ENCODE measurements around the gene PON1. TPM values are rescaled to one million over a fixed set of nuclear protein-coding genes. Genes with fewer than 3 reads are reported as not detected.

Gene PON1
- polyA plus RNA-seq, 1 of the 3 experiments (the other 2 are of a cell fraction) = not detected

DNA sequence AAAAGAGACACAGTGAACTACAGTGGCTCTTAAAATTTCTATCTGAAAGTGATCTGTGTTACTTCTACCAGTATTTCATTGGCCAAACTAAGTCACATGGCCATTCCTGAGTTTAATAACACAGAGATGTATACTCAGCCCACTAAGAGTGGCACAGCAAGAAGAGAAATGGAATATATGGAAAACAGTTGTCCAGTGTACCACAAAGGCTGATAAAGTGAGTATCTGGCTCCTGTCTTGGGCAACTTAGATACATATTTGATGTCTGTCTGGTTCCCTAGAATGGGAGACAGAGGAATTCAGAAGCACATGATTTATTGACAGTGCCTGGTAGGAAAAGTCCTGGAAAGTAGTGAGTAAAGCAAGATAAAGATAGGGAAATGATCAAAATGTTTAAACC is 10.1 kb upstream of the PON1 start:
- H3K9me2 ChIP-seq = no peaks in the 10 kb centered on the region; the same call in 1 of the 2 replicates
- CTCF ChIA-PET = no interaction called here
- H3K36me3 ChIP-seq (replicated peaks in 1 of 2; ENCODE audit: control insufficient read depth in 1 of 2, insufficient read depth in 2 of 2, low read length in 1 of 2) = no peaks in the 10 kb centered on the region
- TF ChIP-seq JUND (IDR thresholded peaks at IDR 0.05) (no peak), NFIC (IDR thresholded peaks at IDR 0.05; ENCODE audit: borderline replicate concordance) (no peak), TCF12 (IDR thresholded peaks at IDR 0.05) (0 out of 2 replicates have a peak, but pooled peaks have one; percentile 4)
- TF ChIP-seq, protein P1, sequence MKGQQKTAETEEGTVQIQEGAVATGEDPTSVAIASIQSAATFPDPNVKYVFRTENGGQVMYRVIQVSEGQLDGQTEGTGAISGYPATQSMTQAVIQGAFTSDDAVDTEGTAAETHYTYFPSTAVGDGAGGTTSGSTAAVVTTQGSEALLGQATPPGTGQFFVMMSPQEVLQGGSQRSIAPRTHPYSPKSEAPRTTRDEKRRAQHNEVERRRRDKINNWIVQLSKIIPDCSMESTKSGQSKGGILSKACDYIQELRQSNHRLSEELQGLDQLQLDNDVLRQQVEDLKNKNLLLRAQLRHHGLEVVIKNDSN (IDR thresholded peaks at IDR 0.05; ENCODE audit: borderline replicate concordance, low read depth) = peak; percentile 75; the same call in 1 of the 2 replicates
- TF ChIP-seq, protein P2, sequence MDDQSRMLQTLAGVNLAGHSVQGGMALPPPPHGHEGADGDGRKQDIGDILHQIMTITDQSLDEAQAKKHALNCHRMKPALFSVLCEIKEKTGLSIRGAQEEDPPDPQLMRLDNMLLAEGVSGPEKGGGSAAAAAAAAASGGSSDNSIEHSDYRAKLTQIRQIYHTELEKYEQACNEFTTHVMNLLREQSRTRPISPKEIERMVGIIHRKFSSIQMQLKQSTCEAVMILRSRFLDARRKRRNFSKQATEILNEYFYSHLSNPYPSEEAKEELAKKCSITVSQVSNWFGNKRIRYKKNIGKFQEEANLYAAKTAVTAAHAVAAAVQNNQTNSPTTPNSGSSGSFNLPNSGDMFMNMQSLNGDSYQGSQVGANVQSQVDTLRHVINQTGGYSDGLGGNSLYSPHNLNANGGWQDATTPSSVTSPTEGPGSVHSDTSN (IDR thresholded peaks at IDR 0.05) = peak; percentile 57
- no peaks in the 10 kb centered on the region for H3K27me3 ChIP-seq (ENCODE audit: insufficient read depth)
- H3K4me3 ChIP-seq (ENCODE audit: low read depth in 2 of 2, low read length in 1 of 2) = no peak overlapping the region
- H3K9me3 ChIP-seq = peaks cover 5% of the 10 kb centered on the region; the same call in 1 of the 2 replicates
- peak overlapping the region in 1 of 2 experiments; percentile 37; a peak in 3 of 4 replicates for H3K27ac ChIP-seq (ENCODE audit: low read depth in 2 of 2, low read length in 1 of 2)
- no peak overlapping the region; the same call in 1 of the 2 replicates for H2AFZ ChIP-seq (ENCODE audit: low read depth)
- peaks cover 22% of the 10 kb centered on the region for H3F3A ChIP-seq (replicated peaks; ENCODE audit: insufficient read depth)
- peak overlapping the region; percentile 20; the same call in 1 of the 2 replicates for H3K4me2 ChIP-seq
- no peaks in the 10 kb centered on the region for H4K20me1 ChIP-seq (ENCODE audit: insufficient read depth)
- peaks cover 0 to 7% of the 10 kb centered on the region in 2 experiments; a peak in 2 of 4 replicates for H3K4me1 ChIP-seq (ENCODE audit: control insufficient read depth in 1 of 2, insufficient read depth in 2 of 2, low read depth in 1 of 2, low read length in 1 of 2)
- POLR2A ChIA-PET = no interaction called here
- H3K9ac ChIP-seq = no peak overlapping the region
- no peak for DNase-seq
- no peaks in the 10 kb centered on the region for H3K79me2 ChIP-seq (ENCODE audit: insufficient read depth)

DNA sequence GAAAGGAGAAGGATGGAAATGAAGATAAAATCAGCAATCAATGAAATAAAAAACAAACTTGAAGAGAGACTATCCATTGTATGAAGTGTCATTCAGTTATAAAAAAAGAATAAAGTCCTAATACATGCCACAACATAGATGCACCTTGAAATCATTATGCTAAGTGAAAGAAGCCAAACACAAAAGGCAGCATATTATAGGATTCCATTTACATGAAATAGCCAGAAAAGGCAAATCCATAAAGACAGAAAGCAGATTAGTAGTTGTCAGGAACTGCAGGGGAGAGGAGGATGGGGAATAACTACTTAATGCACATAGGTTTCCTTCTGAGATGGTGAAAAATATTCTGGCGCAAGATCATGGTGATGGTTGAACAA is 6.6 kb upstream of the PON1 start:
- Histone ChIP-seq H3K79me2 (ENCODE audit: insufficient read depth) (no peaks in the 10 kb centered on the region), H3K36me3 (replicated peaks in 1 of 2; ENCODE audit: control insufficient read depth in 1 of 2, insufficient read depth in 2 of 2, low read length in 1 of 2) (no peaks in the 10 kb centered on the region), H3K9ac (peak overlapping the region; percentile 23; the same call in 1 of the 2 replicates), H3K9me3 (peaks cover 5% of the 10 kb centered on the region; the same call in 1 of the 2 replicates), H3K4me3 (ENCODE audit: low read depth in 2 of 2, low read length in 1 of 2) (peak overlapping the region; percentile 44 to 52; a peak in 3 of 4 replicates), H2AFZ (ENCODE audit: low read depth) (peak overlapping the region; percentile 93), H3K4me2 (peak overlapping the region; percentile 67), H3K4me1 (ENCODE audit: control insufficient read depth in 1 of 2, insufficient read depth in 2 of 2, low read depth in 1 of 2, low read length in 1 of 2) (peaks cover 0 to 7% of the 10 kb centered on the region in 2 experiments; a peak in 2 of 4 replicates), H3K27ac (ENCODE audit: low read depth in 2 of 2, low read length in 1 of 2) (peak overlapping the region in 1 of 2 experiments; percentile 1; a peak in 1 of 4 replicates), H3K9me2 (no peaks in the 10 kb centered on the region; the same call in 1 of the 2 replicates), H4K20me1 (ENCODE audit: insufficient read depth) (no peaks in the 10 kb centered on the region), H3K27me3 (ENCODE audit: insufficient read depth) (no peaks in the 10 kb centered on the region), H3F3A (replicated peaks; ENCODE audit: insufficient read depth) (peaks cover 21% of the 10 kb centered on the region)
- ChIA-PET CTCF (no interaction called here), POLR2A (no interaction called here)
- TF ChIP-seq TCF12 (IDR thresholded peaks at IDR 0.05) (peak; percentile 18; the same call in 1 of the 2 replicates), FOSL2 (IDR thresholded peaks at IDR 0.05; ENCODE audit: borderline replicate concordance, low read depth) (no peak), JUND (IDR thresholded peaks at IDR 0.05) (no peak)
- TF ChIP-seq, protein P3, sequence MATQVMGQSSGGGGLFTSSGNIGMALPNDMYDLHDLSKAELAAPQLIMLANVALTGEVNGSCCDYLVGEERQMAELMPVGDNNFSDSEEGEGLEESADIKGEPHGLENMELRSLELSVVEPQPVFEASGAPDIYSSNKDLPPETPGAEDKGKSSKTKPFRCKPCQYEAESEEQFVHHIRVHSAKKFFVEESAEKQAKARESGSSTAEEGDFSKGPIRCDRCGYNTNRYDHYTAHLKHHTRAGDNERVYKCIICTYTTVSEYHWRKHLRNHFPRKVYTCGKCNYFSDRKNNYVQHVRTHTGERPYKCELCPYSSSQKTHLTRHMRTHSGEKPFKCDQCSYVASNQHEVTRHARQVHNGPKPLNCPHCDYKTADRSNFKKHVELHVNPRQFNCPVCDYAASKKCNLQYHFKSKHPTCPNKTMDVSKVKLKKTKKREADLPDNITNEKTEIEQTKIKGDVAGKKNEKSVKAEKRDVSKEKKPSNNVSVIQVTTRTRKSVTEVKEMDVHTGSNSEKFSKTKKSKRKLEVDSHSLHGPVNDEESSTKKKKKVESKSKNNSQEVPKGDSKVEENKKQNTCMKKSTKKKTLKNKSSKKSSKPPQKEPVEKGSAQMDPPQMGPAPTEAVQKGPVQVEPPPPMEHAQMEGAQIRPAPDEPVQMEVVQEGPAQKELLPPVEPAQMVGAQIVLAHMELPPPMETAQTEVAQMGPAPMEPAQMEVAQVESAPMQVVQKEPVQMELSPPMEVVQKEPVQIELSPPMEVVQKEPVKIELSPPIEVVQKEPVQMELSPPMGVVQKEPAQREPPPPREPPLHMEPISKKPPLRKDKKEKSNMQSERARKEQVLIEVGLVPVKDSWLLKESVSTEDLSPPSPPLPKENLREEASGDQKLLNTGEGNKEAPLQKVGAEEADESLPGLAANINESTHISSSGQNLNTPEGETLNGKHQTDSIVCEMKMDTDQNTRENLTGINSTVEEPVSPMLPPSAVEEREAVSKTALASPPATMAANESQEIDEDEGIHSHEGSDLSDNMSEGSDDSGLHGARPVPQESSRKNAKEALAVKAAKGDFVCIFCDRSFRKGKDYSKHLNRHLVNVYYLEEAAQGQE (IDR thresholded peaks at IDR 0.05; ENCODE audit: low read depth, low read length) = no peak
- no peak for DNase-seq
- 34% methylated on average over 1 of the region's 1 CpG for WGBS (ENCODE audit: low lambda C conversion rate)

Data from SK-N-SH (cell line).